Measurements from ENCODE around the gene RAD23B.

The RAD23B gene

DNA sequence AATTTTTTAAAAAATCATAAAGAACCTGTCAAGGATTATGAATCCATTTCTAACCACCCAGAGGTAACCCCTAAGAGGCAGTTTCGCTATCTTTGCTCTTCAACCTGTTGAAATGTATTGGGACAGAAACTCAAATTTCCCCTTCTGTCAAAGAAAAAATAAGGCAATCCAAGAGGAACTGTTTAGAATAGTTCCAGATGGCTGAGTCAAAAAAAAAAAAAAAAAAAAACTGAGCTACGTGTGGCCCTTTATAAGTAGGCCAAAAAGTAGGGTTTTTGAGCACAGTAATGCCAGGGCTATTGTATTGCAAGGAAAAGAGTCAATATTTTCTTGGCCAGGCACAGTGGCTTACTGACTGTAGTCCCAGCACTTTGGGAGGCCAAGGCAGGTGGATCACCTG lies 94.9 kb downstream of the RAD23B start:
- no peak for DNase-seq (ENCODE audit: low spot score)
